HG02973 (cell line): ENCODE data around the gene POLR1F.

ENCODE experiments used
- ATAC-seq: cut with Tn5 transposase; IDR thresholded peaks from one replicate; pipeline ENCODE4 v1.9.1; 2021; ENCODE audit warnings: moderate library complexity; ENCODE audit not compliant: unreplicated experiment

The POLR1F gene

GRCh38 chr7:19675816-19676215 is 33.0 kb downstream of the POLR1F start:
- ATAC-seq = no peak

- ATAC-seq = no peak
Observed at GRCh38 chr7:19674266-19674960, 34.4 kb downstream of the POLR1F start.

GRCh38 chr7:19670806-19671205 is 38.0 kb downstream of the POLR1F start:
- no peak for ATAC-seq

- peak; percentile 45 for ATAC-seq
Observed at GRCh38 chr7:19665399-19666008, 43.3 kb downstream of the POLR1F start.

- ATAC-seq = peak; percentile 98
Observed at GRCh38 chr7:19663816-19664462, 44.9 kb downstream of the POLR1F start.

- ATAC-seq = no peak
Observed at GRCh38 chr7:19648791-19649190, 60.0 kb downstream of the POLR1F start.
